ENCODE results near the gene TMPRSS13. TPM values are rescaled to one million over a fixed set of nuclear protein-coding genes. Genes with fewer than 3 reads are reported as not detected.
A peak's percentile ranks its signal among the peaks of the same experiment; 100 is the strongest.
"Not testable (repeated sequence)": the region's sequence is repeated elsewhere in the genome, so short reads cannot be mapped to it uniquely, and the experiment has no call there.

Gene TMPRSS13
- total RNA-seq: 10 to 100 TPM; 11.1 to 31.7 (median 21.0) TPM

- Histone ChIP-seq H3K27ac (peak within 1 kb of the TSS; percentile 29 to 84 (median 70)), H3K36me3 (no peaks in the 10 kb centered on the region), H3K4me3 (peak within 1 kb of the TSS; percentile 27 to 54 (median 40)), H3K4me1 (peaks cover 0 to 47% (median 3%) of the 10 kb centered on the region in 3 donors), H3K27me3 (no peaks in the 10 kb centered on the region), H3K9me3 (no peaks in the 10 kb centered on the region)
- TF ChIP-seq CTCF (IDR thresholded peaks at IDR 0.05) (peak in 1 of 6 experiments; percentile 8), POLR2A (IDR thresholded peaks at IDR 0.05) (no peak)
- intact Hi-C loops (cut with DNase I): no loop called here
- DNase-seq: no peak
- 29 to 33% methylated on average over 8 of the region's 13 CpGs for WGBS, 2 donors
Measured at GRCh38 chr11:117929142-117929915, at the start of gene TMPRSS13. TSS of gene TMPRSS13 (minus strand) at chr11:117929402. CDS start at chr11:117929307, 95 bp downstream.

GRCh38 chr11:117978991-117979390 is 49.8 kb upstream of the TMPRSS13 start:
- Histone ChIP-seq H3K27me3 (peaks cover 0 to 29% (median 0%) of the 10 kb centered on the region in 4 donors), H3K36me3 (no peaks in the 10 kb centered on the region), H3K9me3 (no peaks in the 10 kb centered on the region), H3K4me3 (no peak overlapping the region), H3K4me1 (no peaks in the 10 kb centered on the region), H3K27ac (peak overlapping the region in 2 of 4 donors; percentile 52 to 62)
- WGBS, 2 donors: 68 to 83% methylated on average over 2 to 4 of the region's 4 CpGs
- no peak for DNase-seq
- intact Hi-C loops (cut with DNase I): no loop called here
- TF ChIP-seq CTCF (IDR thresholded peaks at IDR 0.05) (no peak), POLR2A (IDR thresholded peaks at IDR 0.05) (no peak)

GRCh38 chr11:117978291-117978910 is 49.2 kb upstream of the TMPRSS13 start:
- 73 to 97% methylated on average over 2 to 7 of the region's 36 CpGs for WGBS, 2 donors
- H3K36me3 ChIP-seq; H3K9me3 ChIP-seq; DNase-seq; H3K27ac ChIP-seq; H3K4me1 ChIP-seq; intact Hi-C loops (cut with DNase I); H3K4me3 ChIP-seq: not testable (repeated sequence)
- peaks cover 0 to 29% (median 0%) of the 10 kb centered on the region in 4 donors for H3K27me3 ChIP-seq

GRCh38 chr11:117977612-117978264 is 48.5 kb upstream of the TMPRSS13 start:
- H3K9me3 ChIP-seq; intact Hi-C loops (cut with DNase I); DNase-seq; H3K27ac ChIP-seq; H3K36me3 ChIP-seq; H3K4me1 ChIP-seq; H3K4me3 ChIP-seq: not testable (repeated sequence)
- H3K27me3 ChIP-seq: peaks cover 0 to 33% (median 0%) of the 10 kb centered on the region in 4 donors
- WGBS, 2 donors: 79 to 84% methylated on average over 14 to 15 of the region's 23 CpGs

GRCh38 chr11:117977029-117977428 is 47.8 kb upstream of the TMPRSS13 start:
- DNase-seq: no peak
- Histone ChIP-seq H3K9me3 (no peaks in the 10 kb centered on the region), H3K36me3 (no peaks in the 10 kb centered on the region), H3K4me1 (peaks cover 0 to 11% (median 6%) of the 10 kb centered on the region in 3 donors), H3K27me3 (peaks cover 0 to 40% (median 0%) of the 10 kb centered on the region in 4 donors), H3K27ac (no peak overlapping the region), H3K4me3 (no peak overlapping the region)
- intact Hi-C loops (cut with DNase I): no loop called here
- TF ChIP-seq CTCF (IDR thresholded peaks at IDR 0.05) (no peak), POLR2A (IDR thresholded peaks at IDR 0.05) (no peak)
- 77 to 83% methylated on average over 4 to 5 of the region's 5 CpGs for WGBS, 2 donors

- Histone ChIP-seq H3K27ac (no peak overlapping the region), H3K4me3 (no peak overlapping the region), H3K9me3 (no peaks in the 10 kb centered on the region), H3K27me3 (peaks cover 0 to 42% (median 0%) of the 10 kb centered on the region in 4 donors), H3K36me3 (no peaks in the 10 kb centered on the region), H3K4me1 (peaks cover 0 to 12% (median 6%) of the 10 kb centered on the region in 3 donors)
- TF ChIP-seq CTCF (IDR thresholded peaks at IDR 0.05) (no peak), POLR2A (IDR thresholded peaks at IDR 0.05) (no peak)
- intact Hi-C loops (cut with DNase I): no loop called here
- no peak for DNase-seq
- 82 to 90% methylated on average over 4 of the region's 4 CpGs for WGBS, 2 donors
Measured at GRCh38 chr11:117976445-117976844, 47.2 kb upstream of the TMPRSS13 start.

Measured in esophagus squamous epithelium (tissue), 5 donors.